H9 (cell line): ENCODE results near the gene EEF2KMT. TPM values are rescaled to one million over a fixed set of nuclear protein-coding genes. Genes with fewer than 3 reads are reported as not detected.
A peak's percentile ranks its signal among the peaks of the same experiment; 100 is the strongest.
"Not testable (repeated sequence)": the region's sequence is repeated elsewhere in the genome, so short reads cannot be mapped to it uniquely, and the experiment has no call there.

Experiments used
- DNase-seq: peaks from one replicate; pipeline ENCODE4 v3.0.0-alpha.2; 2017
- H2AFZ ChIP-seq: one replicate; pipeline ENCODE4 v1.6.1; 2013; ENCODE audit warnings: mild to moderate bottlenecking, low read length, control low read depth, moderate library complexity
- H2AK5ac ChIP-seq: 2 replicates; pipeline ENCODE4 v1.6.1; 2013; ENCODE audit warnings: low read length, control low read depth, mixed read lengths; ENCODE audit not compliant: insufficient read length
- H2BK120ac ChIP-seq: one replicate; pipeline ENCODE4 v1.6.1; 2013; ENCODE audit warnings: low read depth, mild to moderate bottlenecking, low read length, control low read depth, inconsistent platforms; ENCODE audit not compliant: poor library complexity, severe bottlenecking
- H2BK12ac ChIP-seq: 2 replicates; pipeline ENCODE4 v1.6.1; 2013; ENCODE audit warnings: low read length, control low read depth, mixed read lengths, low read depth; ENCODE audit not compliant: insufficient read length
- H2BK15ac ChIP-seq: 2 replicates; pipeline ENCODE4 v1.6.1; 2013; ENCODE audit warnings: low read depth, low read length, control low read depth
- H2BK20ac ChIP-seq: one replicate; pipeline ENCODE4 v1.6.1; 2013; ENCODE audit warnings: low read depth, mild to moderate bottlenecking, low read length, control low read depth, inconsistent platforms; ENCODE audit not compliant: poor library complexity, severe bottlenecking
- H2BK5ac ChIP-seq: 2 replicates; pipeline ENCODE4 v1.6.1; 2013; ENCODE audit warnings: low read length, control low read depth, mixed read lengths; ENCODE audit not compliant: insufficient read length
- H3K14ac ChIP-seq: 2 replicates; pipeline ENCODE4 v1.6.1; 2013; ENCODE audit warnings: low read length, control low read depth; ENCODE audit not compliant: insufficient read depth
- H3K18ac ChIP-seq: 2 replicates; pipeline ENCODE4 v1.6.1; 2013; ENCODE audit warnings: low read depth, mild to moderate bottlenecking, mixed read lengths, low read length, control low read depth; ENCODE audit not compliant: insufficient read length
- H3K23ac ChIP-seq: 2 replicates; pipeline ENCODE4 v1.6.1; 2013; ENCODE audit warnings: low read length, control low read depth, mixed read lengths, low read depth; ENCODE audit not compliant: insufficient read length
- H3K23me2 ChIP-seq: 2 replicates; pipeline ENCODE4 v1.6.1; 2013; ENCODE audit warnings: low read depth, mild to moderate bottlenecking, mixed read lengths, low read length, control low read depth; ENCODE audit not compliant: insufficient read length, poor library complexity, severe bottlenecking
- H3K27ac ChIP-seq: 2 replicates; pipeline ENCODE4 v1.5.1; 2013; ENCODE audit warnings: low read length, control low read depth, mixed read lengths, low read depth; ENCODE audit not compliant: insufficient read length
- H3K27me3 ChIP-seq: 2 replicates; pipeline ENCODE4 v1.6.1; 2013; ENCODE audit warnings: low read length, control low read depth, inconsistent platforms; ENCODE audit not compliant: insufficient read depth
- H3K4ac ChIP-seq: 2 replicates; pipeline ENCODE4 v1.6.1; 2013; ENCODE audit warnings: low read depth, mild to moderate bottlenecking, control low read depth, inconsistent platforms, low read length, moderate library complexity
- H3K4me1 ChIP-seq: 2 replicates; pipeline ENCODE4 v1.6.1; 2013; ENCODE audit warnings: low read length, control low read depth, inconsistent platforms; ENCODE audit not compliant: insufficient read depth
- H3K4me2 ChIP-seq: 2 replicates; pipeline ENCODE4 v1.6.1; 2013; ENCODE audit warnings: low read length, control low read depth, mixed read lengths; ENCODE audit not compliant: insufficient read length, insufficient read depth
- H3K56ac ChIP-seq: 2 replicates; pipeline ENCODE4 v1.6.1; 2013; ENCODE audit warnings: low read depth, mild to moderate bottlenecking, mixed read lengths, low read length, control low read depth; ENCODE audit not compliant: insufficient read length
- H3K79me1 ChIP-seq: 2 replicates; pipeline ENCODE4 v1.6.1; 2013; ENCODE audit warnings: low read depth, mild to moderate bottlenecking, moderate library complexity, low read length, control low read depth, inconsistent platforms; ENCODE audit not compliant: insufficient read depth, poor library complexity, severe bottlenecking
- H3K79me2 ChIP-seq: 2 replicates; pipeline ENCODE4 v1.6.1; 2013; ENCODE audit warnings: low read length, control low read depth, inconsistent platforms; ENCODE audit not compliant: insufficient read depth
- H3K9ac ChIP-seq: 2 replicates; pipeline ENCODE4 v1.6.1; 2013; ENCODE audit warnings: low read length, control low read depth, mixed read lengths; ENCODE audit not compliant: insufficient read length; ENCODE audit errors: extremely low read depth
- H3K9me3 ChIP-seq: one replicate; pipeline ENCODE4 v1.6.1; 2013; ENCODE audit warnings: low read depth, low read length, inconsistent platforms; ENCODE audit not compliant: control insufficient read depth
- H3T11ph ChIP-seq: one replicate; pipeline ENCODE4 v1.6.1; 2013; ENCODE audit warnings: mild to moderate bottlenecking, low read length, control low read depth, inconsistent platforms
- H4K20me1 ChIP-seq: one replicate; pipeline ENCODE4 v1.6.1; 2013; ENCODE audit not compliant: control insufficient read depth, insufficient read length, insufficient read depth
- H4K5ac ChIP-seq: 2 replicates; pipeline ENCODE4 v1.6.1; 2013; ENCODE audit warnings: low read depth, mild to moderate bottlenecking, mixed read lengths, low read length, control low read depth; ENCODE audit not compliant: insufficient read length
- H4K8ac ChIP-seq: replicated peaks from 2 replicates; pipeline ENCODE4 v1.6.1; 2013; ENCODE audit warnings: low read length, control low read depth, mixed read lengths, low read depth; ENCODE audit not compliant: insufficient read length
- H4K91ac ChIP-seq: 2 replicates; pipeline ENCODE4 v1.6.1; 2013; ENCODE audit warnings: low read depth, mild to moderate bottlenecking, moderate library complexity, mixed read lengths, low read length, control low read depth; ENCODE audit not compliant: insufficient read length
- H3K27ac Mint-ChIP-seq, 3 experiments: 2 replicates in 2 of 3; 3 replicates in 1 of 3; pipeline ENCODE4 v1.8.0; 2020 to 2021; ENCODE audit warnings: mixed read lengths in 3 of 3, mild to moderate bottlenecking in 1 of 3, moderate library complexity in 1 of 3
- H3K27me3 Mint-ChIP-seq: 2 replicates; pipeline ENCODE4 v1.8.0; 2021; ENCODE audit warnings: low read depth, mild to moderate bottlenecking, moderate library complexity, mixed read lengths
- H3K36me3 Mint-ChIP-seq, 3 experiments: 2 replicates in 2 of 3; 3 replicates in 1 of 3; pipeline ENCODE4 v1.8.0; 2020 to 2021; ENCODE audit warnings: low read depth in 3 of 3, mixed read lengths in 3 of 3; ENCODE audit not compliant: insufficient read depth in 1 of 3
- H3K4me1 Mint-ChIP-seq, 2 experiments: 2 replicates each; pipeline ENCODE4 v1.8.0; 2020; ENCODE audit warnings: mixed read lengths in 2 of 2
- H3K4me3 Mint-ChIP-seq, 2 experiments: 2 replicates in 1 of 2; 3 replicates in 1 of 2; pipeline ENCODE4 v1.8.0; 2020 to 2021; ENCODE audit warnings: mild to moderate bottlenecking in 2 of 2, mixed read lengths in 2 of 2, moderate library complexity in 1 of 2
- H3K9me3 Mint-ChIP-seq, 2 experiments: 2 replicates in 1 of 2; 3 replicates in 1 of 2; pipeline ENCODE4 v1.8.0; 2020; ENCODE audit warnings: mild to moderate bottlenecking in 2 of 2, mixed read lengths in 2 of 2, moderate library complexity in 1 of 2
- WGBS: extraction: QIAGEN DNeasy Blood & Tissue Kit; methylation state at CpG from one replicate; pipeline ENCODE4 v1.1.7; 2013; ENCODE audit warnings: missing lambda C conversion rate, low lambda C conversion rate, mixed read lengths; ENCODE audit not compliant: insufficient read length; ENCODE audit errors: extremely low coverage; 5-methylcytosine and 5-hydroxymethylcytosine counted together
- total RNA-seq: library from RNA; stranded (reverse); gene quantifications from 2 replicates; pipeline ENCODE4 v1.2.1, GENCODE V29; 2021

EEF2KMT gene
- total RNA-seq, 1 experiment from 2014 or later = 16.4 TPM

- not testable (repeated sequence) for H3K9ac ChIP-seq, H3K79me1 ChIP-seq, H3K4me2 ChIP-seq, H3K4me1 ChIP-seq, H3K9me3 ChIP-seq, H3K4ac ChIP-seq, H4K8ac ChIP-seq, H3K18ac ChIP-seq, H3K27ac ChIP-seq, H3K23ac ChIP-seq, H2AFZ ChIP-seq, H3T11ph ChIP-seq, H2BK5ac ChIP-seq, H2BK120ac ChIP-seq, H4K20me1 ChIP-seq, H3K4me1 Mint-ChIP-seq, H3K9me3 Mint-ChIP-seq, H4K5ac ChIP-seq, H4K91ac ChIP-seq, H3K79me2 ChIP-seq, H3K27me3 ChIP-seq, H3K14ac ChIP-seq, H3K23me2 ChIP-seq, H3K56ac ChIP-seq, H2AK5ac ChIP-seq, H2BK12ac ChIP-seq, H3K4me3 Mint-ChIP-seq, H2BK15ac ChIP-seq, DNase-seq, H2BK20ac ChIP-seq, H3K27me3 Mint-ChIP-seq
- no CpG with 5 or more reads among the region's 11 CpGs for WGBS
- Mint-ChIP-seq H3K36me3 (peaks cover 29 to 72% (median 72%) of the 10 kb centered on the region in 3 experiments; a peak in 6 of 7 replicates), H3K27ac (peak overlapping the region in 1 of 3 experiments; percentile 88; a peak in 2 of 7 replicates)
Measured at GRCh38 chr16:5085716-5086115, 11.9 kb downstream of the EEF2KMT start.
